GM19238 (cell line): ENCODE results near the gene DONSON.

Source experiments
- DNase-seq: peaks from one replicate; pipeline ENCODE4 v3.0.0; 2011; ENCODE audit warnings: low spot score; ENCODE audit not compliant: insufficient read length

The DONSON gene

GRCh38 chr21:33541756-33542639 is 46.5 kb downstream of the DONSON start, which contains the start of gene GART:
Gene GART (minus strand): TSS chr21:33542117. CDS start chr21:33539315, 2,802 bp downstream.
- peak; percentile 59 for DNase-seq

- DNase-seq: no peak
Measured at GRCh38 chr21:33541105-33541711, 47.3 kb downstream of the DONSON start.

GRCh38 chr21:33540711-33541104 is 47.8 kb downstream of the DONSON start:
- no peak for DNase-seq

- no peak for DNase-seq
Measured at GRCh38 chr21:33539616-33540015, 48.9 kb downstream of the DONSON start.

GRCh38 chr21:33537212-33537611 is 51.3 kb downstream of the DONSON start:
- no peak for DNase-seq

GRCh38 chr21:33531007-33531406 is 57.5 kb downstream of the DONSON start:
- no peak for DNase-seq
